T-helper 2 cell treated with Interferon-gamma antibody and Interleukin-4, amounts not matched to agents 100 ng/mL and 5 ng/mL, for 36 hours (primary cell): ENCODE results near the gene PKIB. TPM values are rescaled to one million over a fixed set of nuclear protein-coding genes. Genes with fewer than 3 reads are reported as not detected.

Experiments used
- total RNA-seq: library from RNA; stranded (reverse); gene quantifications from 2 replicates; pipeline ENCODE4 v1.2.3, GENCODE V29; 2022

The PKIB gene
- total RNA-seq, 1 donor from 2014 or later = 0.95 TPM

Other genes starting within 250 kb of the PKIB start
- gene HSF2, start 210.8 kb upstream of the PKIB start, total RNA-seq = 11.4 and 12.8 TPM in 2 replicates
- 49.0 and 49.1 TPM in 2 replicates for gene SERINC1, start 138.6 kb upstream of the PKIB start, total RNA-seq
- gene FABP7, start 169.3 kb downstream of the PKIB start, total RNA-seq = not detected in 2 replicates
- 0.30 and 0.34 TPM in 2 replicates for gene SMPDL3A, start 178.9 kb downstream of the PKIB start, total RNA-seq